ENCODE results near the gene TENM3.

The TENM3 gene

DNA sequence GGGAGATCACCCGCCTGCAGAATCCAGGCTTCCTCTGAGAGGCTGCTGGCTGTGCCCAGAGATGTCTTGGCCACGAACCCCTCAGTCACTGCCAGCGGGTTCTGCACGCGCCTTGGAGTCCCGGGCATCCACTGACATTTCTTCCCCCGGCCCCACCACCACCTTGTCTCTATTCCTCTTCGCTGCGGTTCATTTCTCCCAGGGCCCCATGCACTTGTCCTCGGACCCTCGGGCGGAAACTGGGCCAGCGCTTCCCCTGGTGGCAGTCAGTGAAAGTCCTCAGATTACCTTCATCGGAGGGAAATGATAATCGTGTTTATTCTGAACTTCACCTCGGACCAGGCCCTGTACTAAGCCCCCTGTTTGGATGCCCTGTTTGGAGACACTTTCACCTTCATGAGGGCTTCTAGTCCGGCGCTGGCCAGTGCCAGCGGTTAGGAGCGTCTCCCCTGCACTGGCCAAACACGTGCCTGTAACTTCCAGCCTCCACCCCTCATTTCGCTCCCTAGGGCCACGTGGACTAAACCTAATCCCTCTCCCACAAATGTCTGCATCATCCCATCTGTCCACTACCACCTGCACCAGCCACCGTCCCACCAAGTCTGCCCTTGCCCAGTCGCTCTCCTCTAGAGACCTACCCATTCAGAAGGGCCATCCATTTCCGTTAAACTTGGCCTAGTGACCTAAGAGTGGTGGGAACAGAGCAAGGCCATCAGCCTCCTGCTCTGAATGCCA is 592.0 kb downstream of the TENM3 start:
- DNase-seq (ENCODE audit: low read depth, low spot score) = no peak

DNA sequence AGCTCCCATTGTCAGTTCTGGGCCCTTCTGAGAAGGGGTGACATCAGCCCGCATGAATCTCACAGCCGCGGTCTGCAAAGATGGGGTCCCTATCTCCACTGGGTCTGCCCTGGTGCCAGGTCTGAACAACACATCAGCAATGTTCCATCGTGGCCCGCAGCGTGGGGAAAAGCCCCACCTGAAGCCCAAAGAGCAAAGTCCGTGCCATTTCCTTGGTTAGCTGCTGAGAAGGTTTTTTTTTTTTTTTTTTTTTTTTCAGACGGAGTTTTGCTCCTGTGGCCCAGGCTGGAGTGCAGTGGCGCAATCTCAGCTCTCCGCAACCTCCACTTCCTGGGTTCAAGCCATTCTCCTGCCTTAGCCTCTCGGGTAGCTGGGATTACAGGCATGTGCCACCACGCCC is 594.6 kb downstream of the TENM3 start:
- no peak for DNase-seq (ENCODE audit: low read depth, low spot score)

DNA sequence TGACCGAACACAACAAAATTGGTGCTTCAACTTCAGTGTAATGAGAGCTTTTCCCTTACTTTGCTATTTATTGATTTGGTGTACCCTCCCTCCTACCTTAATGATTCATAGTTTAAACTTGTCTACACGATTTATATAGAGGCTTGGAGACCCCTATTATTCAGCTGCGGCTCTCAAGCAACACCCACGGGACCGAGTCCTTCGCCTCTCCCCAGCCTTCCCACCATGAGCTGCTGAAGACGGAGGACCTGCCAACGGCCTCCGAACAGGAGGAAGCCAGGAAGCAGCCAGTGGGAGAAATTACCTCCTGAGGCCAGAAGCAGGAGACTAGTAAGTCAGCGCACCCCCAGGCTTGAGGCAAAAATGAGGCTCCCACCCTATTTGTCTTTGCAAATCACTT is 595.3 kb downstream of the TENM3 start:
- no peak for DNase-seq (ENCODE audit: low read depth, low spot score)

DNA sequence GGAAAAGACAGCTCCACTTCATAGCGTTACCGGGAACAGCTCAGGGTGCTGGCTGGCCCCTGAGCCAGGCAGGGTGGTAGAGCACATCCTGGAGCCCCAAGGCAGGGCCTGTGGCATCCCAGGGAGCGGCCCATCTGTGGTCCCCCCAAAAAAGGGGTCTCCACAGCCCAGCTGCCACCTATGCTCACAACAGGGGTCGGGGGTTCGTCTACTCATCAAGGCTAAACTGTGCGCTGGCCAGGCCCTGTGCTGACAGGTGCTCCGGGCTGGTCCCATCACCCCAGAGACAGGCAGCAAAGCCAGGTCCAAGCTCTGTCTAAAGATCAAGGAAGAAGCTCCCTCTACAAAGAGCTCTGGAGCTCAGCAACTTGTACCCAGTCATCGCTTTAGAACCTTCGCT is 596.1 kb downstream of the TENM3 start:
- no peak for DNase-seq (ENCODE audit: low read depth, low spot score)

DNA sequence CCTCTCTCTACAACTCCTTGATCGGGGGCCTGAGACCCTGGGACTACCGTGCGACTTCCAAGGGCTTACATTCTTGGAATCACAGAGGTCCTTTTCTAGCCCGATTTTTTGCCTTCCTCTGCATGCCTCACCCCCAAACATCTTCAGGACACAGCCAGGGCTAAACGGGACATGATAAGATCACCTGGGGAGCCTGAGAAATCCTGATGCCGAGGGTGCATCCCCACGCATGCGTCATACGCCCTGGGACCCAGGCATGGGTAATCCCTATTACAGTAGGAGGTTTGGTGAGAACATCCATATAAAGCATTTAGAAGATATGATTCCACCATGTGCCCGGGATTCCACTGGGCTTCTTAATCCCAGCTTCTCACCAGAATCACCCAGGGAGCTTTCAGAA is 596.9 kb downstream of the TENM3 start:
- no peak for DNase-seq (ENCODE audit: low read depth, low spot score)

GRCh38 chr4:182842104-182842600 is 599.0 kb downstream of the TENM3 start:
- DNase-seq (ENCODE audit: low read depth, low spot score) = no peak

- DNase-seq (ENCODE audit: low read depth, low spot score) = no peak
These were observed 599.7 kb downstream of the TENM3 start for GRCh38 chr4:182842759-182843390.

GRCh38 chr4:182843808-182844325 is 600.7 kb downstream of the TENM3 start:
- no peak for DNase-seq (ENCODE audit: low read depth, low spot score)

DNA sequence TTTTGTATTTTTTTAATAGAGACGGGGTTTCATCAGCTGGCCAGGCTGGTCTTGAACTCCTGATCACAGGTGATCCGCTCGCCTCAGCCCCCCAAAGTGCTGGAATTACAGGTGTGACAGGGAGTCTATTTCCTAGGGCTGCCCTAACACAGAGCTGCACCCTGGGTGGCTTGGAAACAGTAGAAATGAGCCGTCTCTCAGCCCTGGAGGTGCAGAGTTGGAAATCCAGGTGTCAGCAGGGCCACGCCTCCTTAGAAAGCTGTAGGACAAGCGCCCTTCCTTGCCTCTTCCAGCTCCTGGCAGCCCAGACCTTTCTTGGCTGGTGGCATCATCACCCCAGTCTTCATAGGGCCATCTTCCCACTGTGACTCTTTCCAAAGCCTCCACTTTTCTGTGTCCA is 602.4 kb downstream of the TENM3 start:
- no peak for DNase-seq (ENCODE audit: low read depth, low spot score)

GRCh38 chr4:182846036-182846435 is 602.8 kb downstream of the TENM3 start:
- no peak for DNase-seq (ENCODE audit: low read depth, low spot score)

GRCh38 chr4:182847576-182848450 is 604.6 kb downstream of the TENM3 start:
- DNase-seq (ENCODE audit: low read depth, low spot score) = no peak

GRCh38 chr4:182848685-182849084 is 605.5 kb downstream of the TENM3 start:
- DNase-seq (ENCODE audit: low read depth, low spot score) = no peak
